Left lung (tissue), 10 donors: ENCODE measurements around the gene GALNT15. TPM values are rescaled to one million over a fixed set of nuclear protein-coding genes. Genes with fewer than 3 reads are reported as not detected.

Experiments used
- ATAC-seq: fragments of 200-7000 bp; cut with Tn5 transposase; one replicate; pipeline ENCODE4 v1.9.1; 2020; ENCODE audit warnings: moderate library complexity
- DNase-seq, 4 donors: peaks; one replicate each; pipeline ENCODE4 v3.0.0-alpha.2; 2013 to 2020
- H3K27ac ChIP-seq, 2 donors: fragments of 200-600 bp; sonication (generic) in 1 of 2; one replicate each; pipeline versions ENCODE4 v1.5.0 to v1.8.0; 2020 to 2021
- H3K27me3 ChIP-seq, 2 donors: fragments of 200-600 bp; sonication (generic) in 1 of 2; one replicate each; pipeline versions ENCODE4 v1.5.0 to v1.8.0; 2020 to 2021
- H3K36me3 ChIP-seq, 2 donors: fragments of 200-600 bp; sonication (generic) in 1 of 2; one replicate each; pipeline versions ENCODE4 v1.5.0 to v1.8.0; 2020 to 2021
- H3K4me1 ChIP-seq, 2 donors: fragments of 200-600 bp; one replicate each; pipeline ENCODE4 v1.8.0; 2021
- H3K4me3 ChIP-seq, 2 donors: fragments of 200-600 bp; sonication (generic) in 1 of 2; one replicate each; pipeline versions ENCODE4 v1.5.0 to v1.8.0; 2020 to 2021; ENCODE audit warnings: mild to moderate bottlenecking in 1 of 2
- H3K9me3 ChIP-seq, 2 donors: fragments of 200-600 bp; sonication (generic) in 1 of 2; one replicate each; pipeline versions ENCODE4 v1.5.0 to v1.8.0; 2020 to 2021
- intact Hi-C, 2 donors: fragments of 100-400 bp; cut with DNase I; formaldehyde crosslinking; loops; one replicate each; pipeline versions ENCODE4 v1.11.2 to v1.14.2; 2022
- polyA plus RNA-seq, 6 donors: library from polyadenylated mRNA; unstranded; fragments of 120-200 nt; gene quantifications; one replicate each; pipeline ENCODE4 v1.2.1, GENCODE V29; 2013; ENCODE audit not compliant: insufficient read length in 6 of 6
- total RNA-seq, 2 donors: library from RNA; stranded (reverse); fragmentation: NEBNext Ultra II Directional; extraction: Animal tissue kit (Norgen Biotek cat#: 25700); gene quantifications; one replicate each; pipeline ENCODE4 v1.2.1, GENCODE V29; 2021
- TF ChIP-seq, protein P1 (sequence below), 2 donors: fragments of 200-600 bp; sonication (generic) in 1 of 2; IDR thresholded peaks; one replicate each; pipeline versions ENCODE4 v1.5.0 to v1.8.0; 2021; ENCODE audit warnings: antibody characterized with exemption in 2 of 2
- donor health status: DM: no; HTN: yes; CAD: no.
- donor health status: DM: no; HTN: no; CAD: no.

The GALNT15 gene
- total and polyA plus RNA-seq, 8 donors = 0.98 to 4.5 (median 1.9) TPM

DNA sequence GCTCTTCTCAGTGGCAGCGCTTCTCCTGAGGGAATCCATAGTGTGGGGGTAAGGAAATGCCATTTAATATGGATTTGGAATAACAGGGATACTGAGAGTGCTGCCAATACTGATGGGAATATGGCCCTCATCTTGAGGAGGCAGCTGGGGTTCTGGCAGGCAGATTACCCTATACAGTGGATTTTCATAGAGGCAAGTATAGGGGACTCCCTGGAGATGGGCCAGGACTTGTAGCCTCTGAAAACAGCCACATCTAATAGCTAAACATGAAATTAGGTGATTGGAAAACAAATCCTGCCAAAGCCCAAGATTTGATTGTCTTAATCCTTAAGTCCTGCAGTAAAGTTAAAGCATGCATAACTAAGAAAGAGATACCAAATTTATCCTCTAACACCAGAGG lies 59.3 kb downstream of the GALNT15 start:
- H3K4me3 ChIP-seq = no peak overlapping the region
- TF ChIP-seq, protein P1, sequence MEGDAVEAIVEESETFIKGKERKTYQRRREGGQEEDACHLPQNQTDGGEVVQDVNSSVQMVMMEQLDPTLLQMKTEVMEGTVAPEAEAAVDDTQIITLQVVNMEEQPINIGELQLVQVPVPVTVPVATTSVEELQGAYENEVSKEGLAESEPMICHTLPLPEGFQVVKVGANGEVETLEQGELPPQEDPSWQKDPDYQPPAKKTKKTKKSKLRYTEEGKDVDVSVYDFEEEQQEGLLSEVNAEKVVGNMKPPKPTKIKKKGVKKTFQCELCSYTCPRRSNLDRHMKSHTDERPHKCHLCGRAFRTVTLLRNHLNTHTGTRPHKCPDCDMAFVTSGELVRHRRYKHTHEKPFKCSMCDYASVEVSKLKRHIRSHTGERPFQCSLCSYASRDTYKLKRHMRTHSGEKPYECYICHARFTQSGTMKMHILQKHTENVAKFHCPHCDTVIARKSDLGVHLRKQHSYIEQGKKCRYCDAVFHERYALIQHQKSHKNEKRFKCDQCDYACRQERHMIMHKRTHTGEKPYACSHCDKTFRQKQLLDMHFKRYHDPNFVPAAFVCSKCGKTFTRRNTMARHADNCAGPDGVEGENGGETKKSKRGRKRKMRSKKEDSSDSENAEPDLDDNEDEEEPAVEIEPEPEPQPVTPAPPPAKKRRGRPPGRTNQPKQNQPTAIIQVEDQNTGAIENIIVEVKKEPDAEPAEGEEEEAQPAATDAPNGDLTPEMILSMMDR (IDR thresholded peaks at IDR 0.05) = no peak
- H3K9me3 ChIP-seq = no peaks in the 10 kb centered on the region
- no peak overlapping the region for H3K27ac ChIP-seq
- H3K27me3 ChIP-seq = no peaks in the 10 kb centered on the region
- DNase-seq (no peak), ATAC-seq (no peak)
- H3K36me3 ChIP-seq = no peaks in the 10 kb centered on the region
- no peaks in the 10 kb centered on the region for H3K4me1 ChIP-seq
- intact Hi-C loops = no loop called here

DNA sequence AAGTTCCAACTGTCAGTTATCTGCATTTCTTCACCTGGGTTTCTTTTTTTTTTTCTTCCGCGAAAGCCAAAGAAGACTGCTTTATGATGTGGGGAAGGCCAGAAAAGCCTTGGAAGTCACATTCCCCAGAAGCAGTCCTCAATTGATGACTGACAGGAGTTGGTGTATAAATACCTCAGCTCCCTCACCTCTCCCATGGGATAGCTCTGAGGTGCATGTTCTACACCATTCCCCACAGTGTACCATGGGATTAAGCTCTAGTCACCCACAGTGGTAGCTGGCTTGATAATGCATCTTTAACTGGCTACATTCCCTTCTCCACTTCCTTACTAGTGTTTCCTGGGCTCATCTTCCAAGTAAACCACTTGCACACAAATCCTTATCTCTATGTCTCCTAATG lies 59.8 kb downstream of the GALNT15 start:
- Histone ChIP-seq H3K36me3 (no peaks in the 10 kb centered on the region), H3K4me1 (peaks cover 0 to 5% of the 10 kb centered on the region in 2 donors), H3K27ac (no peak overlapping the region), H3K27me3 (no peaks in the 10 kb centered on the region), H3K9me3 (no peaks in the 10 kb centered on the region), H3K4me3 (no peak overlapping the region)
- TF ChIP-seq, protein P1 (IDR thresholded peaks at IDR 0.05) = no peak
- DNase-seq (no peak), ATAC-seq (no peak)
- intact Hi-C loops = no loop called here

DNA sequence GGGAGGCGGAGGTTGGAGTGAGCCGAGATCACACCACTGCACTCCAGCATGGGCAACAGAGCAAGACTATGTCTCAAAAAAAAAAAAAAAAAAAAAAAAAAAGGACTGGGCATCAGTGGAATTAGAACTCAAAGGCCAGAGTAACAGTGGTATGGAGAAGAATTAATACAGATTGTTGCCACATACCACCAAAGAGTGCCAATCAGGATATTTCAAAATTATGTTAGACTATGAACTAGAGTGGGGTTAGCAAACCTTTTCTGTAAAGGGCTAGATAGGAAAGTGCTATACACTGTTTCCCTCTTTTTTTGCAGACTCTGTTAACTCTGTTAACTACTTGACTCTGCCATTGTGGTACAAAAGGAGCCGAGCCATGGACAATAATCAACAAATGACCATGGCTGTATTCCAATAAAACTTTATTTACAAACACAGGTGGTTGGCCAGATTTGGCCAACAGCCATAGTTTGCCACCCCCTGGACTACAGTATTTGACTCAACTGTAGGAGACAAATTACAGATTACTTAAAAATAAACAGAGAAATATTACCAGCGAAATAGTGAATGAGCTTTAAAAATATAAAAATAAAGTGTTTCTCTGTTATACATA lies 61.7 kb downstream of the GALNT15 start:
- TF ChIP-seq, protein P1 (IDR thresholded peaks at IDR 0.05) = no peak
- intact Hi-C loops = no loop called here
- Histone ChIP-seq H3K36me3 (no peaks in the 10 kb centered on the region), H3K27ac (no peak overlapping the region), H3K9me3 (no peaks in the 10 kb centered on the region), H3K4me1 (peaks cover 0 to 16% of the 10 kb centered on the region in 2 donors), H3K4me3 (no peak overlapping the region), H3K27me3 (no peaks in the 10 kb centered on the region)
- DNase-seq (no peak), ATAC-seq (no peak)

DNA sequence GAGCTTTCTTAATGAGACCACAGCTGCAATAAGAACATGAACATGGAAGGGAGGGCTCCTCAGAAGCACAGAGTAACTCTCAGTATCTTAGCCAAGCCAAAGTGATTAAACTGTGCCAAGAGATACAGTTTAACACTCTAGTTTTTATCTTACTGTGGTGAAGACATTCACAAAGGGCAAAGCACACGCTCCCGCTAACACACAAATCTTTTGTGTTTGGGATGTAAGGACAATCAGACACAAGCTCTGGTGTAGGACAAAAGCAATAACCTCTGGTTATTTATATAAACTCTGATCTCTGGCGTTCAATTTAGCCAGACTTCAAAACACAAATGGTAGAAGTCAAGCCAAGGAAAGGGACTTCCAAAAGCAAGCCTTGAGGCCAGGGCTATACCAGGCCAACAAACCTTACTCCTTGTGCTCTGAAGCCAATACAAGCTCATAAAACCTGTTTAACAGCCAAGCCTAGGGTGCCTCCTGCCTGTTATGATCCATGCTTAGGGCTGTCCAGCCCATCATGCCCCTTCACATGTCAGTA lies 62.4 kb downstream of the GALNT15 start:
- Histone ChIP-seq H3K36me3 (no peaks in the 10 kb centered on the region), H3K4me1 (peaks cover 0 to 16% of the 10 kb centered on the region in 2 donors), H3K27ac (no peak overlapping the region), H3K4me3 (no peak overlapping the region), H3K27me3 (no peaks in the 10 kb centered on the region), H3K9me3 (no peaks in the 10 kb centered on the region)
- DNase-seq = peak in 1 of 4 donors; percentile 41
- peak; percentile 25 for ATAC-seq
- intact Hi-C loops = no loop called here
- TF ChIP-seq, protein P1 (IDR thresholded peaks at IDR 0.05) = no peak

DNA sequence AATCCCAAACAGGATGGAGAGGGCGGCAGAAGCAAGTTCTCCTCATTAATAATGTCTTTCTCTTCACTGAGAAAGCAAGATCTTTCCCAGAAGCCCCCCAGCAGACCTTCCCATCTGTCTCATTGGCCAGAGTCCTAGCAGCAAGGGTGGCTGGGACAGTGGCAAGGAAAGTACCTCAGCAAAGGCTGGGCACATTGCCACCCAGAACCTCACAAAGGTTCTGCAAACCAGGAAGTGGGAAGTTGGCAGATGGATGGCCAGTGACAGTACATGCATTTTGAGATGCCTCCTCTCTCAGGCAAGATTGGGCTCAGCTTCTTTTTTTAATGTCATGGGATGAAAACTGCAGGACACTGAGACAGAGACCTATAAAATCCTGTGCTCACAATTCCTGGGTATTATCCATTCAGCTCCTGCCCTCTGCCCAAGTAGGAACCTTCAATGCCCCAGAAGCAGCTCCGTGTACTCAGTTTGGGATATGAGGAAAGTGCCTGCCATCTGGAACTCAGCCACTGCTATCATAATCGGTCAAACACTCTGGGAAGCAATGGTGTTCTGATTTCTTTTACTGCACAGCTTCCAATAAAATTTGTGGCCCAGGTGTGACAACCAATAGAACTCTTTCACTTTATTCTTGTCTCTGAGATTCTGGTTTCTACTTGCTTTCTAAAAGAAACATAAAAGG lies 64.7 kb downstream of the GALNT15 start:
- intact Hi-C loops = no loop called here
- TF ChIP-seq, protein P1 (IDR thresholded peaks at IDR 0.05) = no peak
- H3K36me3 ChIP-seq = no peaks in the 10 kb centered on the region
- H3K27me3 ChIP-seq = no peaks in the 10 kb centered on the region
- H3K4me1 ChIP-seq = peaks cover 0 to 16% of the 10 kb centered on the region in 2 donors
- H3K9me3 ChIP-seq = no peaks in the 10 kb centered on the region
- no peak overlapping the region for H3K27ac ChIP-seq
- H3K4me3 ChIP-seq = no peak overlapping the region
- DNase-seq (peak in 1 of 4 donors; percentile 47), ATAC-seq (no peak)
